Hepatocyte (in vitro differentiated cells): Measurements from ENCODE around the gene DISP2. TPM values are rescaled to one million over a fixed set of nuclear protein-coding genes. Genes with fewer than 3 reads are reported as not detected.
A peak's percentile ranks its signal among the peaks of the same experiment; 100 is the strongest.

Source experiments
- DNase-seq: peaks from one replicate; pipeline ENCODE4 v3.0.0-alpha.2; 2016; ENCODE audit warnings: low spot score
- H2AFZ ChIP-seq: fragments of 200-600 bp; sonication (generic); 2 replicates; pipeline ENCODE4 v1.6.0; 2016; ENCODE audit warnings: antibody characterized with exemption, mild to moderate bottlenecking
- H3K27ac ChIP-seq: fragments of 200-600 bp; sonication (generic); 2 replicates; pipeline ENCODE4 v1.5.1; 2016; ENCODE audit warnings: mild to moderate bottlenecking
- H3K27me3 ChIP-seq: fragments of 200-600 bp; sonication (generic); 2 replicates; pipeline ENCODE4 v1.6.1; 2016
- H3K36me3 ChIP-seq: fragments of 200-600 bp; sonication (generic); replicated peaks from 2 replicates; pipeline ENCODE4 v1.5.1; 2016; ENCODE audit warnings: low read depth; ENCODE audit not compliant: insufficient read depth
- H3K4me1 ChIP-seq: fragments of 200-600 bp; sonication (generic); 2 replicates; pipeline ENCODE4 v1.5.1; 2016; ENCODE audit warnings: mild to moderate bottlenecking, moderate library complexity; ENCODE audit not compliant: insufficient read depth
- H3K4me2 ChIP-seq: fragments of 200-600 bp; sonication (generic); 2 replicates; pipeline ENCODE4 v1.6.0; 2016
- H3K4me3 ChIP-seq: fragments of 200-600 bp; sonication (generic); 2 replicates; pipeline ENCODE4 v1.5.1; 2016; ENCODE audit warnings: mild to moderate bottlenecking
- H3K79me2 ChIP-seq: fragments of 200-600 bp; sonication (generic); 2 replicates; pipeline ENCODE4 v1.6.0; 2017; ENCODE audit warnings: mild to moderate bottlenecking
- H3K9me2 ChIP-seq: fragments of 200-600 bp; sonication (generic); replicated peaks from 2 replicates; pipeline ENCODE4 v1.6.0; 2017; ENCODE audit warnings: mild to moderate bottlenecking; ENCODE audit not compliant: insufficient read depth
- H3K9me3 ChIP-seq: fragments of 200-600 bp; sonication (generic); 2 replicates; pipeline ENCODE4 v1.5.1; 2016; ENCODE audit warnings: low read depth, mild to moderate bottlenecking
- H4K20me1 ChIP-seq: fragments of 200-600 bp; sonication (generic); 2 replicates; pipeline ENCODE4 v1.6.0; 2016; ENCODE audit warnings: mild to moderate bottlenecking; ENCODE audit not compliant: insufficient read depth, poor library complexity, severe bottlenecking
- CTCF ChIP-seq: fragments of 200-600 bp; sonication (generic); IDR thresholded peaks from 2 replicates; pipeline ENCODE4 v1.5.1; 2016; ENCODE audit warnings: antibody characterized with exemption, mild to moderate bottlenecking; ENCODE audit not compliant: poor library complexity
- EZH2 ChIP-seq: fragments of 200-600 bp; sonication (generic); IDR thresholded peaks from 2 replicates; pipeline ENCODE4 v1.6.1; 2016; ENCODE audit warnings: antibody characterized with exemption, mild to moderate bottlenecking, borderline replicate concordance
- EZH2phosphoT487 ChIP-seq: fragments of 200-600 bp; sonication (generic); IDR thresholded peaks from one replicate; pipeline ENCODE4 v1.6.1; 2018; ENCODE audit warnings: antibody characterized with exemption, mild to moderate bottlenecking, low read depth, moderate library complexity; ENCODE audit not compliant: unreplicated experiment, severe bottlenecking
- WGBS: methylation state at CpG from one replicate; pipeline ENCODE4 v1.1.6; 2016; ENCODE audit warnings: low lambda C conversion rate; ENCODE audit errors: missing lambda C conversion rate; 5-methylcytosine and 5-hydroxymethylcytosine counted together
- polyA plus RNA-seq: library from polyadenylated mRNA; unstranded; fragments of >200 nt; fragmentation: Nextera tagmentation; extraction: Ambion mirVana; gene quantifications from 2 replicates; pipeline ENCODE4 v1.2.1, GENCODE V29; 2016
- total RNA-seq: library from RNA; depleted of rRNA; stranded (reverse); fragments of >200 nt; gene quantifications from 2 replicates; pipeline ENCODE4 v1.2.3, GENCODE V29; 2014

The DISP2 gene
- total and polyA plus RNA-seq, 2 experiments from 2014 or later = 0.93 to 1.0 TPM

- no peaks in the 10 kb centered on the region for H3K4me1 ChIP-seq
- H3K4me3 ChIP-seq = no peak overlapping the region
- H4K20me1 ChIP-seq = no peaks in the 10 kb centered on the region
- DNase-seq = no peak
- H3K9me3 ChIP-seq = no peaks in the 10 kb centered on the region
- WGBS = 96% methylated on average over 4 of the region's 4 CpGs
- no peaks in the 10 kb centered on the region for H3K36me3 ChIP-seq
- H3K27me3 ChIP-seq = no peaks in the 10 kb centered on the region
- H3K4me2 ChIP-seq = no peak overlapping the region
- no peak overlapping the region for H2AFZ ChIP-seq
- no peaks in the 10 kb centered on the region for H3K79me2 ChIP-seq
- H3K27ac ChIP-seq = no peak overlapping the region
- TF ChIP-seq CTCF = no peak
- TF ChIP-seq EZH2phosphoT487 = no peak
- TF ChIP-seq EZH2 = no peak
- H3K9me2 ChIP-seq = no peaks in the 10 kb centered on the region
Observed at GRCh38 chr15:40398413-40398873, 40.4 kb downstream of the DISP2 start.

GRCh38 chr15:40399370-40399769 lies 41.4 kb downstream of the DISP2 start:
- H3K4me1 ChIP-seq = no peaks in the 10 kb centered on the region
- H3K79me2 ChIP-seq = no peaks in the 10 kb centered on the region
- no peaks in the 10 kb centered on the region for H3K27me3 ChIP-seq
- no peak overlapping the region for H3K4me2 ChIP-seq
- H3K36me3 ChIP-seq = no peaks in the 10 kb centered on the region
- no peak for DNase-seq
- H3K4me3 ChIP-seq = no peak overlapping the region
- no peak for TF ChIP-seq EZH2
- TF ChIP-seq EZH2phosphoT487 = no peak
- no peak for TF ChIP-seq CTCF
- WGBS = 93% methylated on average over 6 of the region's 7 CpGs
- no peaks in the 10 kb centered on the region for H4K20me1 ChIP-seq
- H3K27ac ChIP-seq = no peak overlapping the region
- no peak overlapping the region for H2AFZ ChIP-seq
- no peaks in the 10 kb centered on the region for H3K9me2 ChIP-seq
- H3K9me3 ChIP-seq = no peaks in the 10 kb centered on the region

- peak within 1 kb of the TSS; percentile 37 for H2AFZ ChIP-seq
- H3K9me3 ChIP-seq = no peaks in the 10 kb centered on the region
- peak within 1 kb of the TSS; percentile 92 for H3K4me2 ChIP-seq
- 2% methylated on average over 54 of the region's 54 CpGs for WGBS
- H3K27ac ChIP-seq = peak within 1 kb of the TSS; percentile 36
- H3K4me3 ChIP-seq = peak within 1 kb of the TSS; percentile 74
- peaks cover 18% of the 10 kb centered on the region for H3K4me1 ChIP-seq
- TF ChIP-seq CTCF = no peak
- TF ChIP-seq EZH2 = no peak
- no peak for TF ChIP-seq EZH2phosphoT487
- peak; percentile 97 for DNase-seq
- no peaks in the 10 kb centered on the region for H3K27me3 ChIP-seq
- H3K9me2 ChIP-seq = no peaks in the 10 kb centered on the region
- no peaks in the 10 kb centered on the region for H3K36me3 ChIP-seq
- H4K20me1 ChIP-seq = no peaks in the 10 kb centered on the region
- peaks cover 22% of the 10 kb centered on the region for H3K79me2 ChIP-seq
Observed at GRCh38 chr15:40405501-40406381, 47.7 kb downstream of the DISP2 start, which contains the start of gene IVD. IVD (plus strand) TSS chr15:40405795; CDS start chr15:40405828, 33 bp downstream.
